SKM-1 (cell line): Measurements from ENCODE around the gene MLLT3.

Experiments
- DNase-seq: peaks from one replicate; lab custom pipeline; 2025; ENCODE audit not compliant: unreplicated experiment; lab: John Stamatoyannopoulos, UW

The MLLT3 gene

GRCh38 chr9:20315677-20316076, 306.6 kb downstream of the MLLT3 start:
- no peak for DNase-seq

- no peak for DNase-seq
Observed at GRCh38 chr9:20314981-20315380, 307.3 kb downstream of the MLLT3 start.

GRCh38 chr9:20313415-20313814, 308.9 kb downstream of the MLLT3 start:
- DNase-seq: no peak

- DNase-seq: no peak
Observed at GRCh38 chr9:20312732-20313131, 309.6 kb downstream of the MLLT3 start.

- DNase-seq: no peak
Observed at GRCh38 chr9:20310024-20310423, 312.3 kb downstream of the MLLT3 start.

GRCh38 chr9:20309124-20309523, 313.2 kb downstream of the MLLT3 start:
- no peak for DNase-seq

- DNase-seq: no peak
Observed at GRCh38 chr9:20307621-20308020, 314.7 kb downstream of the MLLT3 start.

- no peak for DNase-seq
Observed at GRCh38 chr9:20305452-20305851, 316.8 kb downstream of the MLLT3 start.

- no peak for DNase-seq
Observed at GRCh38 chr9:20303996-20304395, 318.3 kb downstream of the MLLT3 start.

- DNase-seq: no peak
Observed at GRCh38 chr9:20303066-20303465, 319.2 kb downstream of the MLLT3 start.

- no peak for DNase-seq
Observed at GRCh38 chr9:20302197-20302596, 320.1 kb downstream of the MLLT3 start.

GRCh38 chr9:20300430-20301115, 321.7 kb downstream of the MLLT3 start:
- no peak for DNase-seq

GRCh38 chr9:20297646-20298084, 324.6 kb downstream of the MLLT3 start:
- no peak for DNase-seq

GRCh38 chr9:20295555-20295954, 326.7 kb downstream of the MLLT3 start:
- DNase-seq: no peak

- DNase-seq: no peak
Observed at GRCh38 chr9:20294046-20294750, 328.1 kb downstream of the MLLT3 start.

- no peak for DNase-seq
Observed at GRCh38 chr9:20292002-20292401, 330.3 kb downstream of the MLLT3 start.
